Fibroblast of the aortic adventitia (primary cell): ENCODE measurements around the gene GPT2. TPM values are rescaled to one million over a fixed set of nuclear protein-coding genes. Genes with fewer than 3 reads are reported as not detected.
A peak's percentile ranks its signal among the peaks of the same experiment; 100 is the strongest.

Source experiments
- DNase-seq: peaks from one replicate; pipeline ENCODE4 v3.0.0-alpha.2; 2010; ENCODE audit warnings: low read depth
- H3K4me3 ChIP-seq: 2 replicates; pipeline ENCODE4 v1.5.1; 2011; ENCODE audit warnings: low read depth, mild to moderate bottlenecking, control low read depth, low read length, moderate library complexity
- total RNA-seq: library from RNA; depleted of rRNA; stranded (reverse); fragments of >200 nt; gene quantifications from 2 replicates; pipeline ENCODE4 v1.2.3, GENCODE V29; 2012; ENCODE audit warnings: low replicate concordance
- TF ChIP-seq, protein P1 (sequence below): IDR thresholded peaks from 2 replicates; pipeline ENCODE4 v1.5.1; 2011; ENCODE audit warnings: mild to moderate bottlenecking, low read length, control low read depth, inconsistent platforms; ENCODE audit not compliant: insufficient read depth

The GPT2 gene
- total RNA-seq, 1 donor: 9.7 TPM

DNA sequence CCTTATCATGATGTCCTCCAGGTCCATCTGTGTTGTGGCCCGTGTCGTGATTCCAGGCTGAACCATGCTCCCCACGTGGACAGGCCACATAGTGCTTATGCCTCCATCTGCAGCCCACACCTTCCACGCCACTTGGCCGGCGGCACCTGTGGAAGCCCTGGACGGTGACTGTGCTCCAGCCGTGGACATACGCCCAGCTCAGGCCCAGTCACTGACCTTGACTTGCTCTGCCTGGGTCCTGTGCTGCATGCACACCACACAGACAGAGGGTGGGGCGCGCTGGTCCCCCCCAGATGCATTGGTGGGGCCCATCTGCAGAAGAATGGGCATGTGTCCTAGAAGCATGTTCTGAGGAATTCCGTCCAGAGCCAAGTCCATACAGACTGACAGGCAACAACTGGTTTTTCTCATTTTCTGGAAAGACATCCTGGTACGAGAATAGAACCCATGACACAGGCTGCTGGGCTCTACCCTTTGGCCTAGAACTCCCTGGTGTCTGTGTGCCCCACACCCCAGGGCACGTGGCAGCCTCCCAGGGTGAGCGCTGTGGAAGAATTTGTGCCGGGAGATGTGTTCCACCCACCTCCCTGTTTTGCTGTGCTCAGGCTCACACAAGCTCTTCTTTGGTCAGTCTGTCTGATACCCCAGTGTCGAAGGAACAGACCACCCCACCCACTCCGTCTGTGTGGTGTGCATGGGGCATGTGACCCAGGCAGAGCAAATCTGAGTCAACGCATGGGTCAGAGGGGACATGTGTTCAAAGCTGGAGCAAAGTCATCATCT, 39.5 kb downstream of the GPT2 start:
- H3K4me3 ChIP-seq: no peak overlapping the region
- TF ChIP-seq, protein P1, sequence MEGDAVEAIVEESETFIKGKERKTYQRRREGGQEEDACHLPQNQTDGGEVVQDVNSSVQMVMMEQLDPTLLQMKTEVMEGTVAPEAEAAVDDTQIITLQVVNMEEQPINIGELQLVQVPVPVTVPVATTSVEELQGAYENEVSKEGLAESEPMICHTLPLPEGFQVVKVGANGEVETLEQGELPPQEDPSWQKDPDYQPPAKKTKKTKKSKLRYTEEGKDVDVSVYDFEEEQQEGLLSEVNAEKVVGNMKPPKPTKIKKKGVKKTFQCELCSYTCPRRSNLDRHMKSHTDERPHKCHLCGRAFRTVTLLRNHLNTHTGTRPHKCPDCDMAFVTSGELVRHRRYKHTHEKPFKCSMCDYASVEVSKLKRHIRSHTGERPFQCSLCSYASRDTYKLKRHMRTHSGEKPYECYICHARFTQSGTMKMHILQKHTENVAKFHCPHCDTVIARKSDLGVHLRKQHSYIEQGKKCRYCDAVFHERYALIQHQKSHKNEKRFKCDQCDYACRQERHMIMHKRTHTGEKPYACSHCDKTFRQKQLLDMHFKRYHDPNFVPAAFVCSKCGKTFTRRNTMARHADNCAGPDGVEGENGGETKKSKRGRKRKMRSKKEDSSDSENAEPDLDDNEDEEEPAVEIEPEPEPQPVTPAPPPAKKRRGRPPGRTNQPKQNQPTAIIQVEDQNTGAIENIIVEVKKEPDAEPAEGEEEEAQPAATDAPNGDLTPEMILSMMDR: no peak
- DNase-seq: peak; percentile 14

DNA sequence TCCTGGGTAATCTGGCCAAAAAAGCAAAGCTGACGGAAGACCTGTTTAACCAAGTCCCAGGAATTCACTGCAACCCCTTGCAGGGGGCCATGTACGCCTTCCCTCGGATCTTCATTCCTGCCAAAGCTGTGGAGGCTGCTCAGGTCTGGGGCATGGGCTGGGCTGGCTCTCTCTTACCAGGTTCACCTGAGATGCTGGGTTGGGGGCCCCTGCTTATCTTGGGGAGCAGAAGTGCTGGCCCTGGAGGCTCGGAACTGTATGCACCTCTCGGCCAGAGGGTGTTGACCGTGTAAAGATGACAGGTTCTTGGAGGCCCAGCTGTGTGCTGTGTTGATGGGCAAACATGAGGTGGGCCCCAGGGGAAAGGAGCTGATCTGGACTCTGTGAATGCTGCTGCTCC, 40.2 kb downstream of the GPT2 start:
- TF ChIP-seq, protein P1: no peak
- no peak overlapping the region for H3K4me3 ChIP-seq
- DNase-seq: no peak

DNA sequence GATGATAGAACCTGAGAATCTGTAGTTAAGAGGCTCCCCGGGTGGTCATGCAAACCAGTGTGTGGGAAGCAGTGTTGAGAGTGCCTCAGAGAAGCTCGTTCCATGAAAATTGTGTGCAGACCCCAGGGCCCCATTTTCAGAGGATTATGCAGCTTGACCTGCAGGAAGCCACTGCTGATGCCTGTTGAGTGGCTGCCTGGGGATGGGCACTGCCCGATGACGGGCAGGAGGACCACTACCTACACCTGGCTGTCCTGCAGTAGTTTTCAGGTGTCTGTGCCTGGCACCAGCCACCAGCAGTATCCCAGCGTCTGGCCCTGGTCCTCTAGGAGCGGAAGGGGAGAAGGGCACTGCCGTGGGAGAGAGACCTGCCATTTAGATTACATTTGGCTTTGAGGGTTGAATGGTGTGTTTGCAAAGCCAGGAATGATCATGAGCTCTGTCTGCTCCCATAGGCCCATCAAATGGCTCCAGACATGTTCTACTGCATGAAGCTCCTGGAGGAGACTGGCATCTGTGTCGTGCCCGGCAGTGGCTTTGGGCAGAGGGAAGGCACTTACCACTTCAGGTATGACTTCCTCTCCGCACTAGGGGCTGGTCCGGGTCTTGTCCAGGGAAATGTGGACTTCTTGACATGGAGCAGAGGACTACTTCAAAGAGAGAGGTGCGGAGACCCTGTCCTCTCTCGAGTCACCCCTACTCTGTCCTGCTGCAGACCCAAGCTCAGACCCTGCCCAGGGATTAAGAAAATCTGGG, 42.5 kb downstream of the GPT2 start:
- TF ChIP-seq, protein P1: no peak
- H3K4me3 ChIP-seq: no peak overlapping the region
- no peak for DNase-seq

- TF ChIP-seq, protein P1: no peak
- no peak overlapping the region for H3K4me3 ChIP-seq
Observed at GRCh38 chr16:46927273-46927672, 43.1 kb downstream of the GPT2 start.

DNA sequence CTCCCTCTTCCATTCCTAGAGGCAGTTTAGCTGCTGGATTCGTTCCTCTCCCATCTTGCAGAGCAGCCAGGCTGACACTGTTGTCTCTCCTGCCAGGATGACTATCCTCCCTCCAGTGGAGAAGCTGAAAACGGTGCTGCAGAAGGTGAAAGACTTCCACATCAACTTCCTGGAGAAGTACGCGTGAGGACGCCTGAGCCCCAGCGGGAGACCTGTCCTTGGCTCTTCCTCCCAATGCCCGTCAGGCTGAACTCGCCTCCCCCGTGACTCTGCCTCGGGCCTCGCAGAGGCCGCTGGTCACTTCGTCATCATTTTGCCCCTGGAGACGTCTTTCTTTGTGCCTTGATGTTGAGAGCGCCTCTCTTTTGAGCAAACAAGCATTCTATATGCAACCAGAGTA, 44.6 kb downstream of the GPT2 start:
- TF ChIP-seq, protein P1: no peak
- H3K4me3 ChIP-seq: no peak overlapping the region
- DNase-seq: no peak

More at GRCh38 chr16:46927273-46927672, 43.1 kb downstream of the GPT2 start:
- no peak for DNase-seq

DNA sequence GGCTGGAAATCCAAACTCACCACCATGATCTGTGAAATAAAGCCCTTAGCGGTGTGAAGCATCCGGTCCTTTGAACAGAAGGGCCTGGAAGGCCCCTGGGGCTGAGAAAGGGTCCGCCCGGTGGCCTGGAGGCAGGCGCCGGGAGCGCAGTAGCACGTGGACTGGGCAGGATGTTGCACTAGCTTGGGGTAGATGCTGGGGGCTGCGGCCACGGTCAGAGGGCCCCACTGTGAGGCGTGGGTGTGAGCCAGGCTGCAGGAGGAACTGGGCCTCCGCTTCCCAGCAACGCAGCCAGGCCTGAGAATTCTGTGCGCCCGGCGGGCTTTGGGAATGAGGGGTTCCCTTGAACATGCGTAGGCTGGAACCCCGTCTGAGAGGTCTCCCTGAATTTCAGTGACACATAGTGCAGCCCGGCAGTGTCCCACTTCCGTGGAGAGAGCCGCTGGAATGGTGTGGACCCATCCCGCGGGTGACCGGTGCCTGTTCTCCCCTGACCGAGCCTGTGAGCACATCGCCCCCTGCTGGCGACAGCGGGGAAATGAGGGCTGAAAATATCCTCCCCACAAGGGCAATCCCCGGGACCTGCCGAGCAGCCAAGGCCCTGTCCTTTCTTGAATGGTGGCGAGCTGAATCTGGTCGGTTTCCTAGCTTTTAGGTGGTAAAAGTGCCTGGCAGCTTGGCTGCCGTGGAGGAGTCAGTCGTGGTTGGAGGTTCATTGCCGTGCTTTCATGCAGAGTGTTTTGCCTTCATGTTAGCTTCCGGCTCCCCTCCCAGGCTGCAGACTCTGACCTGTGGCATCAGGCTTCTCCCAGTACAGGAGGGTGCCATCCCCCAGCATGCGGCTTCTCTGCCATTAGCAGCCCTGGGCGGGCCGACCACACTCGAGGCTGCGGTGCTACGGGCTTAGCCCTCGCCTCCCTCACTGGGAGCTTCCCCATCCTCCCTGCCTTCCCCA, 45.5 kb downstream of the GPT2 start:
- no peak overlapping the region for H3K4me3 ChIP-seq
- TF ChIP-seq, protein P1: peak; percentile 86
- DNase-seq: peak; percentile 57
